DND-41 (cell line): ENCODE results near the gene DNASE1L3.

Source experiments
- ATAC-seq: fragments of 200-7000 bp; cut with Tn5 transposase; 3 replicates; pipeline ENCODE4 v1.9.1; 2021; ENCODE audit warnings: low read depth; ENCODE audit not compliant: insufficient read depth
- DNase-seq: peaks from one replicate; pipeline ENCODE4 v3.0.0-alpha.2; 2020
- H2AFZ ChIP-seq: 2 replicates; pipeline ENCODE4 v1.6.0; 2012; ENCODE audit warnings: low read depth, low read length
- H3K27ac ChIP-seq: 2 replicates; pipeline ENCODE4 v1.5.1; 2012; ENCODE audit warnings: low read length, inconsistent platforms
- H3K27me3 ChIP-seq: fragments of 200-600 bp; sonication (generic); 2 replicates; pipeline ENCODE4 v1.6.0; 2012; ENCODE audit warnings: low read length, mild to moderate bottlenecking, inconsistent platforms; ENCODE audit not compliant: insufficient read depth, poor library complexity
- H3K36me3 ChIP-seq: 2 replicates; pipeline ENCODE4 v1.5.1; 2012; ENCODE audit warnings: low read length, inconsistent platforms; ENCODE audit not compliant: insufficient read depth
- H3K4me1 ChIP-seq: 2 replicates; pipeline ENCODE4 v1.5.1; 2012; ENCODE audit warnings: mild to moderate bottlenecking, low read length; ENCODE audit not compliant: insufficient read depth
- H3K4me2 ChIP-seq: 2 replicates; pipeline ENCODE4 v1.6.0; 2012; ENCODE audit warnings: mild to moderate bottlenecking, moderate library complexity, low read length, inconsistent platforms; ENCODE audit not compliant: insufficient read depth
- H3K4me3 ChIP-seq, 2 experiments: fragments of 200-600 bp in 1 of 2; shearing (Covaris generic) in 1 of 2; 2 replicates each; pipeline ENCODE4 v1.5.1; 2012 to 2016; ENCODE audit warnings: inconsistent platforms in 2 of 2, low read length in 2 of 2, mild to moderate bottlenecking in 2 of 2, low read depth in 1 of 2, moderate library complexity in 1 of 2
- H3K79me2 ChIP-seq: 2 replicates; pipeline ENCODE4 v1.6.0; 2012; ENCODE audit warnings: low read length, inconsistent platforms; ENCODE audit not compliant: insufficient read depth
- H3K9ac ChIP-seq: 2 replicates; pipeline ENCODE4 v1.6.0; 2012; ENCODE audit warnings: low read depth, mild to moderate bottlenecking, inconsistent platforms, low read length, moderate library complexity
- H3K9me3 ChIP-seq: 2 replicates; pipeline ENCODE4 v1.5.1; 2012; ENCODE audit warnings: low read length, moderate library complexity, mild to moderate bottlenecking, inconsistent platforms; ENCODE audit not compliant: insufficient read depth, severe bottlenecking
- H4K20me1 ChIP-seq: 2 replicates; pipeline ENCODE4 v1.6.0; 2012; ENCODE audit warnings: low read length; ENCODE audit not compliant: insufficient read depth
- CTCF ChIP-seq: IDR thresholded peaks from 2 replicates; pipeline ENCODE4 v1.5.1; 2012; ENCODE audit warnings: borderline replicate concordance, low read length, moderate library complexity, mild to moderate bottlenecking; ENCODE audit not compliant: poor library complexity, severe bottlenecking; ENCODE audit errors: extremely low read depth
- EZH2 ChIP-seq: IDR thresholded peaks from 3 replicates; pipeline ENCODE4 v1.6.1; 2012; ENCODE audit warnings: borderline replicate concordance, low read depth, mild to moderate bottlenecking, moderate library complexity, low read length, inconsistent platforms; ENCODE audit not compliant: severe bottlenecking

The DNASE1L3 gene

GRCh38 chr3:58216496-58217195, 5.9 kb upstream of the DNASE1L3 start:
- H3K4me1 ChIP-seq = no peaks in the 10 kb centered on the region
- H3K4me3 ChIP-seq = no peak overlapping the region

GRCh38 chr3:58215317-58216025, 4.7 kb upstream of the DNASE1L3 start:
- Histone ChIP-seq H3K27ac (no peak overlapping the region), H2AFZ (no peak overlapping the region), H3K79me2 (no peaks in the 10 kb centered on the region), H3K9ac (no peak overlapping the region), H3K4me2 (no peak overlapping the region), H4K20me1 (no peaks in the 10 kb centered on the region), H3K27me3 (peaks cover 11% of the 10 kb centered on the region), H3K36me3 (no peaks in the 10 kb centered on the region), H3K4me1 (no peaks in the 10 kb centered on the region), H3K4me3 (no peak overlapping the region), H3K9me3 (no peaks in the 10 kb centered on the region)
- TF ChIP-seq EZH2 = no peak
- no peak for TF ChIP-seq CTCF
- no peak for DNase-seq
- ATAC-seq = no peak

More at GRCh38 chr3:58216496-58217195, 5.9 kb upstream of the DNASE1L3 start:
- H3K27ac ChIP-seq = no peak overlapping the region
- ATAC-seq (no peak), DNase-seq (no peak)
- no peak overlapping the region for H3K4me2 ChIP-seq
- no peak for TF ChIP-seq EZH2
- TF ChIP-seq CTCF = no peak
- no peaks in the 10 kb centered on the region for H3K36me3 ChIP-seq
- H2AFZ ChIP-seq = no peak overlapping the region
- no peaks in the 10 kb centered on the region for H3K9me3 ChIP-seq
- no peaks in the 10 kb centered on the region for H3K79me2 ChIP-seq
- peaks cover 11% of the 10 kb centered on the region for H3K27me3 ChIP-seq
- H3K9ac ChIP-seq = no peak overlapping the region
- H4K20me1 ChIP-seq = no peaks in the 10 kb centered on the region

GRCh38 chr3:58214484-58215316, 3.9 kb upstream of the DNASE1L3 start:
- no peaks in the 10 kb centered on the region for H3K4me1 ChIP-seq
- H2AFZ ChIP-seq = no peak overlapping the region
- DNase-seq (no peak), ATAC-seq (peak; percentile 62)
- H4K20me1 ChIP-seq = no peaks in the 10 kb centered on the region
- no peaks in the 10 kb centered on the region for H3K36me3 ChIP-seq
- no peak overlapping the region for H3K4me3 ChIP-seq
- no peak overlapping the region for H3K4me2 ChIP-seq
- TF ChIP-seq CTCF = peak; percentile 17
- no peak for TF ChIP-seq EZH2
- H3K9me3 ChIP-seq = no peaks in the 10 kb centered on the region
- H3K27ac ChIP-seq = no peak overlapping the region
- no peak overlapping the region for H3K9ac ChIP-seq
- H3K27me3 ChIP-seq = peaks cover 11% of the 10 kb centered on the region
- H3K79me2 ChIP-seq = no peaks in the 10 kb centered on the region
